IMR-90 (cell line): Measurements from ENCODE around the gene ITPK1.

Experiments
- RFX5 ChIP-seq: IDR thresholded peaks from 2 replicates; pipeline ENCODE4 v1.8.0; 2012; ENCODE audit warnings: low read depth, mild to moderate bottlenecking, low read length, moderate library complexity
- TF ChIP-seq, protein P1 (sequence below): conservative IDR thresholded peaks from 2 replicates; pipeline ENCODE4 v1.5.1; 2012; ENCODE audit warnings: mild to moderate bottlenecking, low read depth, low read length, improper control_type of control experiment

DNA sequence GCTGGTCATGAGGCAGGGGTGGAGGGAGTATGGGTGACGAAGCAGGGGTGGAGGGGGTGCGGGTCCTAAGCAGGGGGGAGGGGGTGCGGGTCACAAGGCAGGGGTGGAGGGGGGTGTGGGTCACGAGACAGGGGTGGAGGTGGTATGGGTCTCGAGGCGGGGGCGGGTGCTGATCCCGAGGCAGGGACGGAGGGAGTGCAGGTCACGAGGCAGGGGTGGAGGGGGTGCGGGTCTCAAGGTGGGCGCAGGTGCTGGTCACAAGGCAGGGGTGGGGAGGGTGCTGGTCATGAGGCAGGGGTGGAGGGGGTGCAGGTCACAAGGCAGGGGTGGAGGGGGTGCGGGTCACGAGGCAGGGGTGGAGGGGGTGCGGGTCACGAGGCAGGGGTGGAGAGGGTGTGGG, 56.5 kb downstream of the ITPK1 start:
- no peak for TF ChIP-seq RFX5
- TF ChIP-seq, protein P1, sequence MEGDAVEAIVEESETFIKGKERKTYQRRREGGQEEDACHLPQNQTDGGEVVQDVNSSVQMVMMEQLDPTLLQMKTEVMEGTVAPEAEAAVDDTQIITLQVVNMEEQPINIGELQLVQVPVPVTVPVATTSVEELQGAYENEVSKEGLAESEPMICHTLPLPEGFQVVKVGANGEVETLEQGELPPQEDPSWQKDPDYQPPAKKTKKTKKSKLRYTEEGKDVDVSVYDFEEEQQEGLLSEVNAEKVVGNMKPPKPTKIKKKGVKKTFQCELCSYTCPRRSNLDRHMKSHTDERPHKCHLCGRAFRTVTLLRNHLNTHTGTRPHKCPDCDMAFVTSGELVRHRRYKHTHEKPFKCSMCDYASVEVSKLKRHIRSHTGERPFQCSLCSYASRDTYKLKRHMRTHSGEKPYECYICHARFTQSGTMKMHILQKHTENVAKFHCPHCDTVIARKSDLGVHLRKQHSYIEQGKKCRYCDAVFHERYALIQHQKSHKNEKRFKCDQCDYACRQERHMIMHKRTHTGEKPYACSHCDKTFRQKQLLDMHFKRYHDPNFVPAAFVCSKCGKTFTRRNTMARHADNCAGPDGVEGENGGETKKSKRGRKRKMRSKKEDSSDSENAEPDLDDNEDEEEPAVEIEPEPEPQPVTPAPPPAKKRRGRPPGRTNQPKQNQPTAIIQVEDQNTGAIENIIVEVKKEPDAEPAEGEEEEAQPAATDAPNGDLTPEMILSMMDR: no peak
